Neural progenitor cell (in vitro differentiated cells): Measurements from ENCODE around the gene CCDC126. TPM values are rescaled to one million over a fixed set of nuclear protein-coding genes. Genes with fewer than 3 reads are reported as not detected.

ENCODE experiments used
- DNase-seq: peaks from one replicate; pipeline ENCODE4 v3.0.0-alpha.2; 2016; ENCODE audit warnings: low spot score
- H2AFZ ChIP-seq: fragments of 200-600 bp; sonication (generic); replicated peaks from 2 replicates; pipeline ENCODE4 v1.6.1; 2016; ENCODE audit warnings: antibody characterized with exemption
- H3F3A ChIP-seq: fragments of 200-600 bp; sonication (generic); 2 replicates; pipeline ENCODE4 v1.6.1; 2016; ENCODE audit warnings: antibody characterized with exemption, low read depth
- H3K27ac ChIP-seq: fragments of 200-600 bp; sonication (generic); 2 replicates; pipeline ENCODE4 v1.5.1; 2016; ENCODE audit warnings: mild to moderate bottlenecking
- H3K27me3 ChIP-seq: fragments of 200-600 bp; sonication (generic); 2 replicates; pipeline ENCODE4 v1.6.1; 2016; ENCODE audit warnings: mild to moderate bottlenecking, moderate library complexity
- H3K36me3 ChIP-seq: fragments of 200-600 bp; sonication (generic); 2 replicates; pipeline ENCODE4 v1.5.1; 2016
- H3K4me1 ChIP-seq: fragments of 200-600 bp; sonication (generic); 2 replicates; pipeline ENCODE4 v1.6.1; 2016; ENCODE audit warnings: mixed run types
- H3K4me2 ChIP-seq: fragments of 200-600 bp; sonication (generic); 2 replicates; pipeline ENCODE4 v1.6.1; 2016
- H3K4me3 ChIP-seq: fragments of 200-600 bp; sonication (generic); 2 replicates; pipeline ENCODE4 v1.5.1; 2016
- H3K79me2 ChIP-seq: fragments of 200-600 bp; sonication (generic); 2 replicates; pipeline ENCODE4 v1.6.1; 2016; ENCODE audit warnings: low read depth
- H3K9ac ChIP-seq: fragments of 200-600 bp; sonication (generic); 2 replicates; pipeline ENCODE4 v1.6.1; 2016
- H3K9me3 ChIP-seq: fragments of 200-600 bp; sonication (generic); 2 replicates; pipeline ENCODE4 v1.5.1; 2016; ENCODE audit warnings: low read depth
- H4K20me1 ChIP-seq: fragments of 200-600 bp; sonication (generic); 2 replicates; pipeline ENCODE4 v1.6.1; 2016; ENCODE audit warnings: low read depth
- H3K27ac Mint-ChIP-seq: 3 replicates; pipeline ENCODE4 v1.8.0; 2021; ENCODE audit warnings: mixed read lengths
- H3K27me3 Mint-ChIP-seq: 2 replicates; pipeline ENCODE4 v1.8.0; 2022; ENCODE audit warnings: low read depth, mild to moderate bottlenecking, inconsistent platforms, moderate library complexity, mixed read lengths; ENCODE audit not compliant: insufficient read depth
- H3K36me3 Mint-ChIP-seq: 3 replicates; pipeline ENCODE4 v1.8.0; 2021; ENCODE audit warnings: mixed read lengths
- H3K4me1 Mint-ChIP-seq: 3 replicates; pipeline ENCODE4 v1.8.0; 2021; ENCODE audit warnings: mixed read lengths
- H3K4me3 Mint-ChIP-seq: 3 replicates; pipeline ENCODE4 v1.8.0; 2021; ENCODE audit warnings: mild to moderate bottlenecking, moderate library complexity, mixed read lengths
- H3K9me3 Mint-ChIP-seq: 3 replicates; pipeline ENCODE4 v1.8.0; 2020; ENCODE audit warnings: mixed read lengths
- CTCF ChIP-seq: fragments of 200-600 bp; sonication (generic); IDR thresholded peaks from 2 replicates; pipeline ENCODE4 v1.5.1; 2017; ENCODE audit warnings: antibody characterized with exemption, mild to moderate bottlenecking
- EZH2 ChIP-seq: fragments of 200-600 bp; sonication (generic); IDR thresholded peaks from 2 replicates; pipeline ENCODE4 v1.6.1; 2017; ENCODE audit warnings: antibody characterized with exemption, mild to moderate bottlenecking, moderate library complexity
- EZH2phosphoT487 ChIP-seq: fragments of 200-600 bp; sonication (generic); IDR thresholded peaks from 2 replicates; pipeline ENCODE4 v1.6.1; 2017; ENCODE audit warnings: antibody characterized with exemption
- total RNA-seq: library from RNA; depleted of rRNA; stranded (reverse); fragments of >200 nt; gene quantifications from 2 replicates; pipeline ENCODE4 v1.2.3, GENCODE V29; 2015; ENCODE audit warnings: low replicate concordance

CCDC126 gene
- total RNA-seq, 1 donor from 2014 or later = 23.8 TPM

DNA sequence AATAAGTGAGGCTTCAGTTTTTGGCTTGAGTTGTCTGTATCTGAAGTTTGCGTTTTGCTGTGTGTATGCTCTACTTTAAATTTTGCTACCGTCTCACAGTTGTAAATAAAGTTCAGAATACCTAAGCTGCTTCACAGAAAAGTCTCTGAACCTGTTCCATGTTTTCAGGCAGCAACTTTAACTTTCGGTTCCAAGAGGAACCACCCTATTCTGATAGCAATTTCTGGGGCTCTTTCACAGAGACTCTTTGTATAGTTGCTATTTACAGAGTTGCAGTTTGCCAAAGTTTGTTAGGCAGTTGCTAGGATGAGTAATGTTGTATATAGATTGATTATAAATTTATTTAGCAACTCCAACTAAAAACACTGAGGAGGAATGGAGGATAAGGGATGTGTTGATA lies 88.5 kb downstream of the CCDC126 start:
- no peak overlapping the region for H3K4me3 ChIP-seq
- H3K4me1 Mint-ChIP-seq = peaks cover 16% of the 10 kb centered on the region

DNA sequence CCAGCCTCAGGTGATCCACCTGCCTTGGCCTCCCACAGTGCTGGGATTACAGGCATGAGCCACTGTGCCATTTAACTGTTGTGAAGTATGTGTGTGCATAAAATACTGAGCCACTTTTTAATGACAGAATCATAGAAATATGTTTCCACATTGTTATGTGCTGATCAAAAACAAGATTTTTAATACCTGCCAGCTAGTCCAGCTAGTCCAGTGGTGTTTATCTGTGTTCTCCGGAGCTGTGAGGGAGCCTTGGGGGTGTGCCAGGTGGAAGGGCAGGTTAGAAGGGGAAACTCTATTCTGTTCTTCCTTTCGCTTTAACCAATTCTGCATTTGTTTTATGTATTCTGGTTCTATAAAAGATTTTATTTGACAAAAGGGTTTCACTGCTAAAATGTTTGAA lies 89.8 kb downstream of the CCDC126 start:
- Mint-ChIP-seq H3K4me3 (no peak overlapping the region), H3K9me3 (no peaks in the 10 kb centered on the region), H3K4me1 (peaks cover 11% of the 10 kb centered on the region), H3K27me3 (no peaks in the 10 kb centered on the region), H3K27ac (no peak overlapping the region), H3K36me3 (peaks cover 25% of the 10 kb centered on the region)
- Histone ChIP-seq H3K9me3 (no peaks in the 10 kb centered on the region), H2AFZ (no peak overlapping the region), H3K4me2 (no peak overlapping the region), H3K27me3 (no peaks in the 10 kb centered on the region), H3K36me3 (peaks cover 13% of the 10 kb centered on the region), H3K4me3 (no peak overlapping the region), H4K20me1 (peaks cover 6% of the 10 kb centered on the region), H3K4me1 (peaks cover 5% of the 10 kb centered on the region), H3F3A (no peaks in the 10 kb centered on the region), H3K27ac (no peak overlapping the region), H3K9ac (no peak overlapping the region), H3K79me2 (peaks cover 39% of the 10 kb centered on the region)
- TF ChIP-seq EZH2 (no peak), EZH2phosphoT487 (no peak), CTCF (no peak)
- no peak for DNase-seq

More for the DNA sequence above, 88.5 kb downstream of the CCDC126 start:
- no peaks in the 10 kb centered on the region for H3K27me3 ChIP-seq
- H3K4me2 ChIP-seq = no peak overlapping the region
- no peaks in the 10 kb centered on the region for H3K9me3 Mint-ChIP-seq
- peaks cover 18% of the 10 kb centered on the region for H4K20me1 ChIP-seq
- H3K27ac Mint-ChIP-seq = no peak overlapping the region
- H3K4me1 ChIP-seq = peaks cover 9% of the 10 kb centered on the region
- TF ChIP-seq CTCF (no peak), EZH2 (no peak), EZH2phosphoT487 (no peak)
- H3K4me3 Mint-ChIP-seq = no peak overlapping the region
- peaks cover 10% of the 10 kb centered on the region for H3K36me3 ChIP-seq
- H3K27me3 Mint-ChIP-seq = no peaks in the 10 kb centered on the region
- peaks cover 4% of the 10 kb centered on the region for H3F3A ChIP-seq
- no peak for DNase-seq
- peaks cover 52% of the 10 kb centered on the region for H3K79me2 ChIP-seq
- no peak overlapping the region for H2AFZ ChIP-seq
- peaks cover 19% of the 10 kb centered on the region for H3K36me3 Mint-ChIP-seq
- no peak overlapping the region for H3K9ac ChIP-seq
- no peak overlapping the region for H3K27ac ChIP-seq
- no peaks in the 10 kb centered on the region for H3K9me3 ChIP-seq

DNA sequence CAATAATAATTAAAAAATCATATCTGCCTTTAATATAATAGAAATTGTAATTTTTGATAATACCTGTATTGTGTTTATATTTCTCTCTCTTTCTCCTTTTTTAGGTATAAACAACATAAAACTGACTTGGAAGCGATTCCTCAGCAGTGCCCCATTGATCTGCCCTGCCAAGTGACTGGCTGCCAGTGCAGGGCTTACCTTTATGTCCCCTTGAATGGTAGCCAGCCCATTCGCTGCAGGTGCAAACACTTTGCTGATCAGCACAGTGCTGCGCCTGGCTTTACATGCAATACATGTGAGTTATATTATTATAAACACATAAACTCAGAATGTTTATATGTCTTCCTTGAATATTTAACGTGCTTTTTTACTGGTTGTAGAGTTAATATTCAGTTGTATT lies 92.0 kb downstream of the CCDC126 start:
- no peaks in the 10 kb centered on the region for H3K9me3 Mint-ChIP-seq
- H3K4me2 ChIP-seq = no peak overlapping the region
- no peak overlapping the region for H3K27ac ChIP-seq
- no peaks in the 10 kb centered on the region for H3K27me3 ChIP-seq
- H3K4me1 ChIP-seq = no peaks in the 10 kb centered on the region
- H3K27ac Mint-ChIP-seq = no peak overlapping the region
- no peaks in the 10 kb centered on the region for H3K9me3 ChIP-seq
- no peak overlapping the region for H3K4me3 ChIP-seq
- H3K79me2 ChIP-seq = peaks cover 19% of the 10 kb centered on the region
- TF ChIP-seq CTCF (no peak), EZH2 (no peak), EZH2phosphoT487 (no peak)
- H3K4me1 Mint-ChIP-seq = no peaks in the 10 kb centered on the region
- no peaks in the 10 kb centered on the region for H3K27me3 Mint-ChIP-seq
- peaks cover 17% of the 10 kb centered on the region for H3K36me3 ChIP-seq
- H3K9ac ChIP-seq = no peak overlapping the region
- peaks cover 30% of the 10 kb centered on the region for H3K36me3 Mint-ChIP-seq
- no peak overlapping the region for H2AFZ ChIP-seq
- DNase-seq = no peak
- H3K4me3 Mint-ChIP-seq = no peak overlapping the region
- no peaks in the 10 kb centered on the region for H3F3A ChIP-seq
- no peaks in the 10 kb centered on the region for H4K20me1 ChIP-seq
